T-cell (primary cell): ENCODE measurements around the gene FAT3. TPM values are rescaled to one million over a fixed set of nuclear protein-coding genes. Genes with fewer than 3 reads are reported as not detected.

Experiments
- ATAC-seq, 4 experiments: fragments of 200-7000 bp in 3 of 4; fragments of 150-1000 bp in 1 of 4; cut with Tn5 transposase; replicated peaks in 1 of 4; 1 replicate in 3 of 4; 2 replicates in 1 of 4; pipeline ENCODE4 v1.10.0; 2021; ENCODE audit warnings: moderate library complexity in 3 of 4, mild to moderate bottlenecking in 2 of 4, moderate number of reproducible peaks in 1 of 4
- CTCF ChIA-PET, 2 donors: fragments of 300-600 bp; sonication (Branson Sonifier 250); formaldehyde crosslinking; loops; one replicate each; lab custom pipeline; 2022; ENCODE audit warnings: antibody characterized with exemption in 2 of 2; lab: Charles Lee
- POLR2A ChIA-PET, 2 donors: fragments of 300-600 bp; sonication (Branson Sonifier 250); formaldehyde crosslinking; loops; one replicate each; lab custom pipeline; 2022; ENCODE audit warnings: antibody characterized with exemption in 2 of 2; lab: Charles Lee
- DNase-seq, 35 experiments: peaks; one replicate each; pipeline versions ENCODE4 v3.0.0 to v3.0.0-alpha.2; 2013 to 2023
- H3K27ac ChIP-seq: one replicate; pipeline ENCODE4 v1.5.1; 2013; ENCODE audit warnings: low read length
- H3K27me3 ChIP-seq, 2 experiments: replicated peaks in 1 of 2; 1 replicate in 1 of 2; 2 replicates in 1 of 2; pipeline versions ENCODE4 v1.6.1 to v1.7.0; 2013; ENCODE audit warnings: low read length in 1 of 2, mixed read lengths in 1 of 2; ENCODE audit not compliant: control insufficient read depth in 2 of 2, insufficient read depth in 2 of 2; ENCODE audit errors: extremely low read depth in 1 of 2
- H3K36me3 ChIP-seq, 2 donors: 1 replicate in 1 of 2; 2 replicates in 1 of 2; pipeline versions ENCODE4 v1.6.1 to v1.7.0; 2013; ENCODE audit warnings: low read length in 1 of 2; ENCODE audit not compliant: control insufficient read depth in 2 of 2, insufficient read depth in 1 of 2; ENCODE audit errors: extremely low read depth in 1 of 2
- H3K4me1 ChIP-seq, 2 experiments: 1 replicate in 1 of 2; 2 replicates in 1 of 2; pipeline versions ENCODE4 v1.6.1 to v1.7.0; 2013; ENCODE audit warnings: low read length in 2 of 2, mixed read lengths in 1 of 2; ENCODE audit not compliant: insufficient read depth in 2 of 2, control insufficient read depth in 1 of 2; ENCODE audit errors: extremely low read depth in 1 of 2
- H3K4me3 ChIP-seq, 2 donors: 1 replicate in 1 of 2; 2 replicates in 1 of 2; pipeline versions ENCODE4 v1.5.1 to v1.7.0; 2013; ENCODE audit warnings: mild to moderate bottlenecking in 2 of 2, low read length in 1 of 2, moderate library complexity in 1 of 2; ENCODE audit not compliant: control insufficient read depth in 1 of 2; ENCODE audit errors: extremely low read depth in 1 of 2
- H3K9me3 ChIP-seq: 2 replicates; pipeline ENCODE4 v1.7.0; 2013
- H3K27ac Mint-ChIP-seq, 2 donors: one replicate each; pipeline ENCODE4 v1.8.0; 2020 to 2021; ENCODE audit warnings: mild to moderate bottlenecking in 2 of 2, mixed read lengths in 2 of 2
- H3K27me3 Mint-ChIP-seq, 2 donors: one replicate each; pipeline ENCODE4 v1.8.0; 2021 to 2022; ENCODE audit warnings: mixed read lengths in 2 of 2
- H3K36me3 Mint-ChIP-seq: one replicate; pipeline ENCODE4 v1.8.0; 2021; ENCODE audit warnings: mixed read lengths
- H3K4me1 Mint-ChIP-seq, 3 donors: one replicate each; pipeline ENCODE4 v1.8.0; 2020 to 2022; ENCODE audit warnings: mixed read lengths in 3 of 3, mild to moderate bottlenecking in 1 of 3
- H3K4me3 Mint-ChIP-seq, 3 donors: one replicate each; pipeline ENCODE4 v1.8.0; 2020 to 2022; ENCODE audit warnings: mild to moderate bottlenecking in 3 of 3, mixed read lengths in 3 of 3, moderate library complexity in 3 of 3
- H3K9me3 Mint-ChIP-seq, 3 donors: one replicate each; pipeline ENCODE4 v1.8.0; 2020 to 2022; ENCODE audit warnings: mixed read lengths in 3 of 3
- WGBS: methylation state at CpG from one replicate; pipeline ENCODE4 v1.1.5; 2013; ENCODE audit warnings: missing lambda C conversion rate; ENCODE audit not compliant: insufficient coverage; 5-methylcytosine and 5-hydroxymethylcytosine counted together
- total RNA-seq, 35 experiments: library from RNA in 6 of 35; stranded (reverse) in 6 of 35; fragments of 120-200 nt in 1 of 35; gene quantifications; one replicate each; pipeline versions ENCODE4 v1.2.1 to v1.2.4 and lab custom pipeline; 2013 to 2026

The FAT3 gene
- under 1 TPM in 3 of 5 donors, not detected in 2; under 0.01 to 0.03 (median 0.03) TPM for total RNA-seq
- 0.09 TPM for total RNA-seq (2013)
- total RNA-seq (lab: John Stamatoyannopoulos, UW) = 0 to 0.21 (median 0) reads per million in 29 experiments

DNA sequence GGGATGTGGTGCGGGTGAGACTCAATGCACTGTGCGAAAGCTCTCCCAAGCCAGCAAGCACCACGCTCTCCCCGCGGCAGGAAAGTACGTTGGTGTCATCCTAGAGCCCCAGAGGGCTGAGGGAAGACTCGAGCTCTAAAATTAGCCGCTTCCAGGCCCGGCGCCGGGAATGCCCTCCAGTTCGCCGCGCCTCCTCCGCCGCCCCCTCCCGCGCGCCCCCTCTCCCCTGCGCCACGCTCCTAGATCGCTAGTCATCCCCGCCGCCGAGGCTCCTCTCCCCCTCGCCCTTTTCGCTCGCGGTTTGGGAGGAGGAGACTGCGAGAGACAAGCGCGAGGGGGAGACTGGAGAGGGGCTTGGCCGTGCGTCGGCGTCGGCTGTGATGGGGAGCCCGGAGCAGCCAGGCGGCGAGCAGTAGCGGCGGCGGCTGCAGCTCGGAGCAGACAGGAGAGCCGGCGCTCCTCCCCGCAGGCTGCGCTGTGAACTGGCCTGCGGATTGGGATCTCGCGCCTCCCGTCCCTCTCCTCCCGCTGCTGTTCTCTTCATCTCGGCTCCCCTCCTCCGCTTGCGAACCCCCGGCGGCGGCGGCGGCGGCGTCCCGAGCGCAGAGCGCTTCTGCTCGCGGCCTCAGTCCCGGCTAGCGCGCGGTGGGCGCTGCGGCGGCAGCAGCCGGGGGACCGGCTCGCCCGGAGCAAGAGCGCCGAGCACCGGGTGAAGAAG lies at the start of gene FAT3:
TSS of gene FAT3 (plus strand) at position 412 of the 718 bp plus-strand sequence. CDS start 127,295 bp downstream, outside the sequence.
- Mint-ChIP-seq H3K27ac (no peak within 1 kb of the TSS), H3K9me3 (peaks cover 0 to 8% (median 0%) of the 10 kb centered on the region in 3 donors), H3K4me1 (no peaks in the 10 kb centered on the region), H3K36me3 (no peaks in the 10 kb centered on the region), H3K27me3 (peaks cover 53 to 54% of the 10 kb centered on the region in 2 donors), H3K4me3 (peak within 1 kb of the TSS in 1 of 3 donors; percentile 17)
- 3% methylated on average over 68 of the region's 82 CpGs for WGBS
- ATAC-seq = no peak
- Histone ChIP-seq H3K27me3 (peaks cover 20 to 44% of the 10 kb centered on the region in 2 experiments), H3K27ac (no peak within 1 kb of the TSS), H3K36me3 (no peaks in the 10 kb centered on the region), H3K4me1 (no peaks in the 10 kb centered on the region), H3K4me3 (no peak within 1 kb of the TSS), H3K9me3 (no peaks in the 10 kb centered on the region)
- CTCF ChIA-PET = no interaction called here
- POLR2A ChIA-PET = no interaction called here
- DNase-seq = no peak

DNA sequence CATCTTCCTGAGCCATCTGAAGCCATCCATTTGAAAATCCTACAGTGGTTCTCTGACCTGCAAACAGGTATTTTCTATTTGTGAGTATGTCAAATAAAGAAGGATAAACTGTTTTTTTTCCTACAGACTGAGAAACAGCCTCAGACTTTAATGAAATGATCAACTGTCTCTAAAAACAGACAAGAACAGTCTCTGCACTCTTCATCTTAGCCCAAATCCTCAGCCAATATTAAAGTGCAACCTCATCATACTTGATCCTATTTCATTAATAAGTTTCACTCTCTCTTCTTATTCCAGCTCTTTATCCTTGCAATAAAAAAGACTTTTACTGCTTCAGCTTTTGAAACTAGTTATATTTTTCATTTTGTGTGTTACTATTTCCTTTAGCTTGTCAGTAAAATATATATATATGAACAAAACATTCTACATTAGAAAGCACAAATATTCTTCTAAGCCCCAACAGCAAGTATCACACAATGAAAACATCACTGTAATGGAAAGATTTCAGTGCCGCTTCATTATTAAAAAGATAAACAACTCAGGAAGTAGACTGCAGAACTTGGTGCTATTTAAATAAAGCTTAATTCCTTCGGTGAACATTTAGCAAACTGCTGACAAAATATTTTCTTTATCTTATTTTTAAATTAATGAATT lies 45.5 kb upstream of the FAT3 start:
- H3K27me3 ChIP-seq = no peaks in the 10 kb centered on the region
- no CpG with 5 or more reads among the region's 2 CpGs for WGBS
- Mint-ChIP-seq H3K27ac (no peak overlapping the region), H3K27me3 (no peaks in the 10 kb centered on the region), H3K9me3 (peaks cover 0 to 10% (median 9%) of the 10 kb centered on the region in 3 donors), H3K4me1 (no peaks in the 10 kb centered on the region), H3K36me3 (no peaks in the 10 kb centered on the region), H3K4me3 (no peak overlapping the region)
- DNase-seq = no peak
- no peak overlapping the region for H3K27ac ChIP-seq
- no peaks in the 10 kb centered on the region for H3K4me1 ChIP-seq
- CTCF ChIA-PET = no interaction called here
- POLR2A ChIA-PET = no interaction called here
- no peak overlapping the region for H3K4me3 ChIP-seq
- no peaks in the 10 kb centered on the region for H3K36me3 ChIP-seq
- ATAC-seq = no peak
- H3K9me3 ChIP-seq = no peaks in the 10 kb centered on the region

DNA sequence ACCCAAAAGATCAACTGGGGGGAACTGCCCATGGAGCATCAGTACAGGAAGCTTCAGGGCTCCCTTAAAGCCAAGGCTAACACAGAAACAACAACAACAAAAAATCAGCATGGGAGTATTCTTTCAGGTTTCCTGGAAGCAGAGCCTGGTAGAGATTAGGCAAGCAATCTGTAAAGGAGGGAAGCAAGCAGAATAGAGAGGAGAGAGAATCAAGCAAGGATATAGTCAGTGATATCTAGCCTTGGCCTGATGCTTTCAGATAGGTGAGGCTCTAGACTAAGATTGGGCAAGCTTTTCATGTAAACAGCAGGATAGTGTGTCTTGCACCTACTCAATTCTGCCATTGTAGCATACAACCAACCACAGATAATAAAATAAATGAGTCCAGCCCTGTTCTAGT lies 44.4 kb upstream of the FAT3 start:
- Histone ChIP-seq H3K27ac (no peak overlapping the region), H3K4me3 (no peak overlapping the region), H3K4me1 (no peaks in the 10 kb centered on the region), H3K9me3 (no peaks in the 10 kb centered on the region), H3K36me3 (no peaks in the 10 kb centered on the region), H3K27me3 (no peaks in the 10 kb centered on the region)
- Mint-ChIP-seq H3K4me1 (no peaks in the 10 kb centered on the region), H3K27me3 (no peaks in the 10 kb centered on the region), H3K9me3 (peaks cover 2 to 13% (median 9%) of the 10 kb centered on the region in 3 donors), H3K27ac (no peak overlapping the region), H3K4me3 (no peak overlapping the region), H3K36me3 (no peaks in the 10 kb centered on the region)
- ATAC-seq (no peak), DNase-seq (no peak)
- ChIA-PET POLR2A (no interaction called here), CTCF (no interaction called here)

DNA sequence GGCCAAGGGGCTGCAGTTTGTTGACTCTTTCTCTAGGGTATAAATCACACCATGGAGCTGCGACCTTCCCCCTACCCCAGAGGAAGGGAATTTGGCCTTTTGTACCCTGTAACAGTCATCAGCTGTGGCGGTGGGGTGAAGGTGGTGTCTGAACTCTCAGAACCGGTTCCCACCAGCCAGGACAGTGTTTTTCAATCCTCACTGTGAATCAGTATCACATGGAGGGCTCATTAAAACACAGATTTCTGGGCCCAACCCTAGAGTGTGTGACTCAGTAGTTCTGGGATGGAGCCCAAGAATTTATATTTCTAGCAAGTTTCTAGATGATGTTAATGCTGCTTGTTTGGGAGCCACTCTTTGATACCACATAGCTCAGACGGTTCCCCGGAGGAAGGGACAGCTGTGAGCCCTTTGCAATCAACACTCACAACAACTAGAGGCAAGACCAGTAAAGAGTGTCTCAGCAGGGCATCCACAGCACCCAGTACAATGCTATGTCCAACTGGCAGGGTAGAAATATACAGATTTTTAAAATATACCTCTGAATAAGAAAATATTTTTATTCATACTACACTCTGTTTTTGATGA lies 43.9 kb upstream of the FAT3 start:
- no peaks in the 10 kb centered on the region for H3K36me3 ChIP-seq
- DNase-seq (no peak), ATAC-seq (no peak)
- H3K36me3 Mint-ChIP-seq = no peaks in the 10 kb centered on the region
- ChIA-PET CTCF (no interaction called here), POLR2A (no interaction called here)
- H3K9me3 Mint-ChIP-seq = peaks cover 2 to 13% (median 9%) of the 10 kb centered on the region in 3 donors
- no peak overlapping the region for H3K27ac Mint-ChIP-seq
- no peaks in the 10 kb centered on the region for H3K4me1 Mint-ChIP-seq
- no peak overlapping the region for H3K4me3 ChIP-seq
- H3K4me1 ChIP-seq = no peaks in the 10 kb centered on the region
- no CpG with 5 or more reads among the region's 5 CpGs for WGBS
- no peak overlapping the region for H3K4me3 Mint-ChIP-seq
- no peaks in the 10 kb centered on the region for H3K27me3 ChIP-seq
- no peaks in the 10 kb centered on the region for H3K9me3 ChIP-seq
- no peak overlapping the region for H3K27ac ChIP-seq
- no peaks in the 10 kb centered on the region for H3K27me3 Mint-ChIP-seq

- H3K36me3 Mint-ChIP-seq = no peaks in the 10 kb centered on the region
- no peak overlapping the region for H3K4me3 Mint-ChIP-seq
- WGBS = no CpG with 5 or more reads among the region's 2 CpGs
- ATAC-seq = no peak
- no peaks in the 10 kb centered on the region for H3K9me3 ChIP-seq
- no peak overlapping the region for H3K27ac Mint-ChIP-seq
- no peaks in the 10 kb centered on the region for H3K27me3 Mint-ChIP-seq
- H3K27ac ChIP-seq = no peak overlapping the region
- no peak overlapping the region for H3K4me3 ChIP-seq
- DNase-seq = no peak
- H3K36me3 ChIP-seq = no peaks in the 10 kb centered on the region
- H3K9me3 Mint-ChIP-seq = peaks cover 3 to 11% (median 7%) of the 10 kb centered on the region in 3 donors
- H3K27me3 ChIP-seq = no peaks in the 10 kb centered on the region
- no peaks in the 10 kb centered on the region for H3K4me1 Mint-ChIP-seq
- no peaks in the 10 kb centered on the region for H3K4me1 ChIP-seq
- CTCF ChIA-PET = no interaction called here
- POLR2A ChIA-PET = no interaction called here
Measured at GRCh38 chr11:92190535-92191206, 33.9 kb upstream of the FAT3 start.

GRCh38 chr11:92192141-92192540 lies 32.5 kb upstream of the FAT3 start:
- Mint-ChIP-seq H3K27ac (no peak overlapping the region), H3K4me1 (no peaks in the 10 kb centered on the region), H3K36me3 (no peaks in the 10 kb centered on the region), H3K27me3 (no peaks in the 10 kb centered on the region), H3K4me3 (no peak overlapping the region), H3K9me3 (peaks cover 7 to 11% (median 9%) of the 10 kb centered on the region in 3 donors)
- Histone ChIP-seq H3K27ac (no peak overlapping the region), H3K9me3 (no peaks in the 10 kb centered on the region), H3K36me3 (no peaks in the 10 kb centered on the region), H3K4me3 (no peak overlapping the region), H3K4me1 (no peaks in the 10 kb centered on the region), H3K27me3 (no peaks in the 10 kb centered on the region)
- ATAC-seq (no peak), DNase-seq (no peak)
- CTCF ChIA-PET = no interaction called here
- POLR2A ChIA-PET = no interaction called here
